T follicular helper cell (primary cell): ENCODE results near the gene BAZ1B.
"Not testable (repeated sequence)": the region's sequence is repeated elsewhere in the genome, so short reads cannot be mapped to it uniquely, and the experiment has no call there.

Experiments
- DNase-seq: peaks from one replicate; pipeline ENCODE4 v3.0.0-alpha.2; 2020; ENCODE audit warnings: low read depth

The BAZ1B gene

GRCh38 chr7:73429215-73429614, 92.9 kb downstream of the BAZ1B start:
- DNase-seq: no peak

DNA sequence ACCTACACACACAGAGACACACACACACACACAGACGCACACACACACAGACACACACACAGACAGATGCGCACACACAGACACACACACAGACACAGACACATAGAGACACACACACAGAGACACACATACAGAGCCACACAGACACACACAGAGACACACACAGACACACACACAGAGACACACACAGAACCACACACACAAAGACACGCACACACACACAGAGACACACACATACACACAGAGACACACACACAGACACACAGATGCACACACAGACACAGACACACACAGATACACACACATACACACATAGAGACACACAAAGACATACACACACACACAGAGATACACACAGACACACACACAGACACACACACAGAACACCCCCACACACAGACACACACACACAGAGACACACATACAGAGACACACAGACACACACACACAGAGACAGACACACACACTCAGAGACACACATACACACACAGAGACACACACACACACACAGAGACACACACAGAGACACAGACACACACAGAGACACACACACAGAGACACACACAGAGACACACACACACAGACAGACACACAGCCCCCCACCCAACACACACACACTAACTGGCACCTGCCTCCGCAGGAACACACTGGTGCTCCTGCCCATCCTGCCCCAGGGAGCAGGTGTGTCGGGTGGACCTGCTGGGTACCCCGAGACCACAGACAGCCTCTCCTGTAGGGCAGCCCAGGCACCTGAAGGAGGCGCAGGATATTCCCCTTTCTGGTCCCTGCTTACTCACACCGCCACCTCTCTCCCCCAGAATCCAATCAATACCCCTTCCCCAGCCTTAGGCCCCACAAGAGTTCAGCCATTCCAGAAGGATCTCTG, 93.9 kb downstream of the BAZ1B start:
- no peak for DNase-seq

- no peak for DNase-seq
These were observed 96.1 kb downstream of the BAZ1B start for GRCh38 chr7:73426016-73426415.

DNA sequence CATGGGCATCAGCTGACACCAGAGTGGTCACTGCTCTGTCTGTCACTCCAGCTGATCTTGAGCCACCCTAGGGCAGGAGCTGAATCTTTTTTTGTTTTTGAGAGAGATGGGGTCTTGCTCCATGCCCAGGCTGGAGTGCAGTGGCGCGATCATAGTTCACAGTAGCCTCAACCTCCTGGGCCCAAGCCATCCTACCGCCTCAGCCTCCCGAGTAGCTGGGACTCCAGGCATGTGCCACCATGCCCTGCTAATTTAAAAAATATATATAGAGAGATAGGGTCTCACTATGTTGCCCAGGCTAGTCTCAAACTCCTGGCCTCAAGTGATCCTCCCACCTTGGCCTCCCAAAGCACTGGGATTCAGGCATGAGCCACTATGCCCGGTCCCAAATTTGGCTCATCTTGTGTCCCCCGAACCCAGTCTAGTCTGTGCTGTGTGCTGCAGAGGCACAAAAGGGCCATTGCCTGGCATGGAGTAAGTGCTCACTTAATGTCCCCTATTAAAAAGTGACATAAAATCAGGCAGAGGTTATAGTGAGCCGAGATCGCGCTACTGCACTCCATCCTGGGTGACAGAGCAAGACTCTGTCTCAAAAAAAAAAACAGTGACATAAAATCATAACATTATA, 96.6 kb downstream of the BAZ1B start:
- no peak for DNase-seq

DNA sequence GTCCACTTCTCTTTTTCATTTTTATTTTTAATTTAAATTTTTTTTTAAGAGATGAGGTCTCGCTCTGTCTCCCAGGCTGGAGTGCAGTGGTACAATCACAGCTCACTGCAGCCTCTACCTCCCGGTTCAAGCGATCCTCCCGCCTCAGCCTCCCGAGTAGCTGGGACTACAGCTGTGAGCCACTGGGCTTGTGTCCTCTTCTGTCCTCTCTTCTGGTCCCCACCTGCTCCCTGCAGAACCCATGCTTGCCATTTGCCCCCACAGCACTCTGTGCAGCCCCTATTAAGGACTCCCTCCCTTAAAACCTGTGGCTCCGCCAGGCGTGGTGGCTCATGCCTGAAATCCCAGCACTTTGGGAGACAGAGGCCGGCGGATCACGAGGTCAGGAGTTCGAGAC, 97.6 kb downstream of the BAZ1B start:
- DNase-seq: no peak

- DNase-seq: no peak
These were observed 98.3 kb downstream of the BAZ1B start for GRCh38 chr7:73423519-73424488.

GRCh38 chr7:73420610-73421009, 101.5 kb downstream of the BAZ1B start:
- not testable (repeated sequence) for DNase-seq

DNA sequence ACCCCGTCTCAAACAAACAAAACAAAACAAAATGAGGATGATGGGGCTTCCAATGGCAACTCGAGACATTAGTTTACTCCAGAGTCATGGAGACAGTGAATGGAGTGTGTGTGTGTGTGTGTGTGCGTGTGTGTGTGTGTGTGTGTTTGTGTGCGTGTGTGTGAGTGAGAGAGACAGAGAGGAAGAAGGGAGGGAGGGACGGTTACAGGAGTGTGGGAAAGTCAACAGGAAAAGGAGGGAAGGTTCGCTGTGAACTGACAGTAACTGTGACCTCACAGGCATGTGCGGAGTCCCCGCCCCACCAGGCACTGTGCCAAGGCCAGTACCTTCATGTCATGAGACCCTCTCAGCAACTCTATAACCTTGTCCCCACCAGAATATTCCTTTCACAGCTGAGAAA, 102.1 kb downstream of the BAZ1B start:
- not testable (repeated sequence) for DNase-seq

GRCh38 chr7:73418113-73418703, 103.9 kb downstream of the BAZ1B start:
- DNase-seq: no peak

DNA sequence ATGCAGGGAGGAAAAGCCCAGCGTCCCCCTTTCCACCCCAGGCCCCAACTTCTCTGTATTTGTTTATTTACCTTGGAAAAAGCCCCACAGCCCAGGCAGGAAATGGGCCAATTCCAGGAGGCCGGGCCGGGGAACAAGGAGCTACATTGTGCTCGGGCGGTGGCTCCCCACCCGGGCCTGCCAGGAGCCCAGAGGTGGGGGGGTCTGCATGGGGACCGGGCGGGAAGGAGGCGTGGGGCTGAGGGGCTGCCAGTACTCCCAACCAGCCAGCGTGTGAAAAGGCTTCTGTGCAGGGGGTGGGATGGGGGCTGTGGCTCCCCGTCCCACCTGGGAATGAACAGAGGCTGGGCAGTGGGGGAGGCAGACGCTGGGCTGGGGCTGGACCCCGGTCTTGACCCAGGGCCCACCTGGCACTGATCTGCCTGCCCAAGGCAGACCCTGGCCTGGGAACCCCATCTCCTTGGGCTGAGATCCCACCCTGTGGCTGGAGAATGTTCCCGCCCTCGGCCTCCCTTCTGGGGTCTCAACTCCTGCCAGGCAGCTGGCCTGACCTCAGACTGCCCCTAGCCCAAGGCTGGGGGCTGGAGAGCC, 111.5 kb downstream of the BAZ1B start:
- DNase-seq: not testable (repeated sequence)

DNA sequence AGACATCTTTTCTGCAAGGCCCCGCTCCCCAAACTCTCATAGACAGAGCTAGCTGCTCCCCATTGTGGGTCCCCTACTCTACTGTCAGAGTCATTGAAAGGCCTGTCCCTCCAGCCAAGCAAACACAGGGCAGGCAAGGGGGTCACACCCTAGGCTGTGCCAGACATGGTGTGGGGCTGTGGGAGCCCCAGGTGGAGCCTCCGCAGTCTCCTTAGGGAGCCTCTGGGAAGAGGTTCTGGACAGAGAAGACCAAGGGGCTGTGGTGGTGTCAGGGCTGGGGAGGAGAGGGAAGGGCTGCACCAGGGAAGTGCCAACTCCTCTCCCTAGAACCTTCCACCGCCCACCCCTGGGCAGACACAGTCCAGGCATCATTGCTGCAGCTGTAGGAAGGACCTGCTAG, 117.2 kb downstream of the BAZ1B start:
- not testable (repeated sequence) for DNase-seq

- DNase-seq: peak; percentile 31
These were observed 122.7 kb downstream of the BAZ1B start for GRCh38 chr7:73399185-73400050.

- no peak for DNase-seq
These were observed 124.4 kb downstream of the BAZ1B start for GRCh38 chr7:73397521-73398281.

- DNase-seq: no peak
These were observed 126.3 kb downstream of the BAZ1B start for GRCh38 chr7:73395538-73396503.

DNA sequence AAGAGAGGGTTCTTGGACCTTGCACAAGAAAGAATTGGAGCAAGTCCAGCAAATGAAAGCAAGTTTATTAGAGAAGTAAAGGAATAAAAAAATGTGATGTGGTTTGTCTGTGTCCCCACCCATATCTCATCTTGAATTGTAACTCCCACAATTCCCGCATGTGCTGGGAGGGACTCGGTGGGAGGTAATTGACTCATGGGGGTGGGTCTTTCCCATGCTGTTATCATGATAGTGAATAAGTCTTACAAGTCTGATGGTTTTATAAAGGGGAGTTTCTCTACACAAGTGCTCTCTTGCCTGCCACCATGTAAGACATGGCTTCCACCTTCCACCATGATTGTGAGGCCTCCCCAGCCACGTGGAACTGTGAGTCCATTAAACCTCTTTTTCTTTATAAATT, 127.7 kb downstream of the BAZ1B start:
- DNase-seq: no peak

GRCh38 chr7:73391396-73391795, 130.7 kb downstream of the BAZ1B start:
- DNase-seq: no peak
